Pancreas (tissue), 10 donors: Measurements from ENCODE around the gene NCS1. TPM values are rescaled to one million over a fixed set of nuclear protein-coding genes. Genes with fewer than 3 reads are reported as not detected.

Experiments
- ATAC-seq, 4 donors: fragments of 200-7000 bp; cut with Tn5 transposase; one replicate each; pipeline versions ENCODE4 v1.8.0 to v1.9.1; 2020; ENCODE audit warnings: mild to moderate bottlenecking in 4 of 4, moderate library complexity in 4 of 4
- DNase-seq, 6 donors: peaks; one replicate each; pipeline ENCODE4 v3.0.0-alpha.2; 2020
- FAIRE-seq: peaks from 2 replicates; lab custom pipeline; 2012; peaks lifted over from hg19 to GRCh38; lab: Jason Lieb, UNC
- H3K27ac ChIP-seq, 4 donors: fragments of 200-600 bp; sonication (generic); 1 replicate in 3 of 4; 2 replicates in 1 of 4; pipeline versions ENCODE4 v1.5.0 to v1.8.0; 2020
- H3K27me3 ChIP-seq, 4 donors: fragments of 200-600 bp; one replicate each; pipeline ENCODE4 v1.8.0; 2021
- H3K36me3 ChIP-seq, 3 donors: fragments of 200-600 bp; sonication (generic) in 1 of 3; one replicate each; pipeline versions ENCODE4 v1.5.0 to v1.8.0; 2020 to 2021
- H3K4me1 ChIP-seq, 3 donors: fragments of 200-600 bp; one replicate each; pipeline ENCODE4 v1.8.0; 2021
- H3K4me3 ChIP-seq, 4 donors: fragments of 200-600 bp; sonication (generic) in 2 of 4; one replicate each; pipeline versions ENCODE4 v1.5.0 to v1.8.0; 2020 to 2021
- H3K9me3 ChIP-seq, 4 donors: fragments of 200-600 bp; one replicate each; pipeline ENCODE4 v1.8.0; 2021
- WGBS, 2 donors: extraction: QIAGEN DNeasy Blood & Tissue Kit; methylation state at CpG; one replicate each; pipeline ENCODE4 v1.1.7; 2013; 5-methylcytosine and 5-hydroxymethylcytosine counted together
- intact Hi-C, 3 donors: fragments of 100-400 bp; cut with DNase I; formaldehyde crosslinking; loops; one replicate each; pipeline versions ENCODE4 v1.11.1 to v1.14.2; 2022
- polyA plus RNA-seq, 2 donors: library from polyadenylated mRNA; stranded (reverse); fragments of 200-250 nt; gene quantifications; one replicate each; pipeline ENCODE4 v1.2.3, GENCODE V29; 2013
- total RNA-seq, 6 donors: library from RNA; stranded (reverse); fragmentation: NEBNext Ultra II Directional in 4 of 6; extraction: Animal tissue kit (Norgen Biotek cat#: 25700) in 4 of 6; gene quantifications; one replicate each; pipeline versions ENCODE4 v1.2.1 to v1.2.4, GENCODE V29; 2021 to 2023
- TF ChIP-seq, protein P1 (sequence below), 4 donors: fragments of 200-600 bp; sonication (generic) in 3 of 4; IDR thresholded peaks; one replicate each; pipeline versions ENCODE4 v1.5.0 to v1.8.0; 2021; ENCODE audit warnings: antibody characterized with exemption in 4 of 4
- donor health status: healthy with polysubstance abuse.
- donor health status: DM: no; HTN: no; CAD: no; lungs with moderate emphysema.
- donor health status: DM: no; HTN: no; CAD: no.
- donor health status: control.
- donor health status: control.
- donor health status: Bipolar disorder and iron deficiency.
- donor health status: DM: yes; HTN: yes; CAD: no.
- donor health status: DM: no; HTN: no; CAD: no.
- donor health status: DM: no; HTN: no; CAD: no.
- donor health status: DM: yes; HTN: yes; CAD: no.

The NCS1 gene
- total and polyA plus RNA-seq, 8 donors: 3.0 to 8.6 (median 4.9) TPM

DNA sequence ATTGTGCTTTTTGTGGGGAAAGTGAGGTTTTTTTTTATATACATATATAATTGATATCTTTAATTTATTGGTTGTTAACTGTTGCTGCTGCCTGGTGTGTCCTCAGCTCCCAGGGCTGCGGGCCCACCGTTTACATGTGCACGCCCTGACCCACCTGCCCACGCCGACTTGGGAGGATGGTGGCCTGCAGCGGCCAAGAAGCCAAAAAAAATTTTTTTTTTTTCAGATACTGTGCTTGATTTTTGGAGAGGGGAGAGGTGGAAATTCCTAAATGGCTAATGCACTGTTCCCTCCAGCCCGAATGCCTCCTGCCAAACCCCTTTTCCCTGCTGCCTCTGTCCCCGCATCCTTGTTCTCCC is 61.4 kb downstream of the NCS1 start:
- ATAC-seq: no peak
- 89 to 91% methylated on average over 8 of the region's 8 CpGs for WGBS, 2 donors

DNA sequence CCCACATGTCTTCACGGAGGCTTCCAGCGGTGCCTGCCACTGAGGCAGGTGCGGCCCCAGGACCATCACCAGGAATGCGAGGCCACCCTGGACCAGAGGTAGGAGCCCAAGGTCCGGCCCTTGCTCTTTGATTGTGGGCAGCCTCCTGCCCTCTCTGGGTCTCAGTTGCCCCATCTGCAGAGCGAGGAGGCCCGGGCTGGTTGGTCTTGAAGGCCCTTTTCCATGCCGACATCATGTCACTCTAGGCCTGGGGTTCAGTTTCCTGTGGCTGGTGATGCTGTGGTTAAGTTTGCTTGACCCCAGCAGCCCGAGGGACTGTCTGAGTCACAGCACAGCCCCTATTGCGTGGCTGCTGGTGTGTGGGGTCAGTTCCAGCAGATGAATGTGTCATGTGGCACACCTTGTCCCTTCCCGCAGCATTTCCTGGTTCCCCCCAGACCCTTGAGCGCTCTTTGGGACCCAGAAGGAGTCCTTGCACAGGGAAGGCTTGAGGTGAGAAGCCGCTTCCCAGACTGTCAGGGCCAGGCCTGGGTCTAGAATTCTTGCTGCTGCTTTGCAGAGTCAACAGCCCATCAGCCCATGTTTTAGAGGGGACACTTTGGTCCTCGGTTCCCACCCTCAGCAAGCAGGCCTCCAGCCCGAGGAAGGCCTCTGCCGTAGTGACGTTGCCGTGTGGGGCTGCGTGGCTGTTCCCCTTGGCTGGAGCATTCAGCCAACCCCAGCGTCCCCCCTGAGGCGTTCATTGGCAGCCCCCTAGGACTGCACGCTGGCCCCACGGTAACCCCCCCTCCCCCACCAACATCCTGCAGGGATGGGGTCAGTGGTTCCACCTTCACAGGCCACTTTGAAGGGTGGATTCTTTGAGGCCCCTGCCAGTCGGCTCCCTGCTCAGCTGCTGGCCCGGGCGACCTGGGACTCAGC is 62.4 kb downstream of the NCS1 start:
- DNase-seq (no peak), FAIRE-seq (no peak), ATAC-seq (no peak)
- TF ChIP-seq, protein P1, sequence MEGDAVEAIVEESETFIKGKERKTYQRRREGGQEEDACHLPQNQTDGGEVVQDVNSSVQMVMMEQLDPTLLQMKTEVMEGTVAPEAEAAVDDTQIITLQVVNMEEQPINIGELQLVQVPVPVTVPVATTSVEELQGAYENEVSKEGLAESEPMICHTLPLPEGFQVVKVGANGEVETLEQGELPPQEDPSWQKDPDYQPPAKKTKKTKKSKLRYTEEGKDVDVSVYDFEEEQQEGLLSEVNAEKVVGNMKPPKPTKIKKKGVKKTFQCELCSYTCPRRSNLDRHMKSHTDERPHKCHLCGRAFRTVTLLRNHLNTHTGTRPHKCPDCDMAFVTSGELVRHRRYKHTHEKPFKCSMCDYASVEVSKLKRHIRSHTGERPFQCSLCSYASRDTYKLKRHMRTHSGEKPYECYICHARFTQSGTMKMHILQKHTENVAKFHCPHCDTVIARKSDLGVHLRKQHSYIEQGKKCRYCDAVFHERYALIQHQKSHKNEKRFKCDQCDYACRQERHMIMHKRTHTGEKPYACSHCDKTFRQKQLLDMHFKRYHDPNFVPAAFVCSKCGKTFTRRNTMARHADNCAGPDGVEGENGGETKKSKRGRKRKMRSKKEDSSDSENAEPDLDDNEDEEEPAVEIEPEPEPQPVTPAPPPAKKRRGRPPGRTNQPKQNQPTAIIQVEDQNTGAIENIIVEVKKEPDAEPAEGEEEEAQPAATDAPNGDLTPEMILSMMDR (IDR thresholded peaks at IDR 0.05): no peak
- intact Hi-C loops: loop anchor here in 2 of 3 donors (5.0 to 10.0 kb wide), 5 partner anchors 67 to 350 kb away; no protein-coding TSS in a partner anchor
- no peak overlapping the region for H3K27ac ChIP-seq
- no peaks in the 10 kb centered on the region for H3K36me3 ChIP-seq
- H3K27me3 ChIP-seq: no peaks in the 10 kb centered on the region
- H3K4me3 ChIP-seq: no peak overlapping the region
- no peaks in the 10 kb centered on the region for H3K9me3 ChIP-seq
- 84 to 88% methylated on average over 26 of the region's 26 CpGs for WGBS, 2 donors
- H3K4me1 ChIP-seq: no peaks in the 10 kb centered on the region

More for the DNA sequence above, 61.4 kb downstream of the NCS1 start:
- Histone ChIP-seq H3K4me3 (no peak overlapping the region), H3K27ac (no peak overlapping the region), H3K27me3 (no peaks in the 10 kb centered on the region), H3K36me3 (no peaks in the 10 kb centered on the region), H3K9me3 (no peaks in the 10 kb centered on the region), H3K4me1 (no peaks in the 10 kb centered on the region)
- DNase-seq (no peak), FAIRE-seq (no peak)
- intact Hi-C loops: loop anchor here in 1 of 3 donors (10.0 kb wide), 1 partner anchor 349 kb away; no protein-coding TSS in a partner anchor
- TF ChIP-seq, protein P1 (IDR thresholded peaks at IDR 0.05): no peak

DNA sequence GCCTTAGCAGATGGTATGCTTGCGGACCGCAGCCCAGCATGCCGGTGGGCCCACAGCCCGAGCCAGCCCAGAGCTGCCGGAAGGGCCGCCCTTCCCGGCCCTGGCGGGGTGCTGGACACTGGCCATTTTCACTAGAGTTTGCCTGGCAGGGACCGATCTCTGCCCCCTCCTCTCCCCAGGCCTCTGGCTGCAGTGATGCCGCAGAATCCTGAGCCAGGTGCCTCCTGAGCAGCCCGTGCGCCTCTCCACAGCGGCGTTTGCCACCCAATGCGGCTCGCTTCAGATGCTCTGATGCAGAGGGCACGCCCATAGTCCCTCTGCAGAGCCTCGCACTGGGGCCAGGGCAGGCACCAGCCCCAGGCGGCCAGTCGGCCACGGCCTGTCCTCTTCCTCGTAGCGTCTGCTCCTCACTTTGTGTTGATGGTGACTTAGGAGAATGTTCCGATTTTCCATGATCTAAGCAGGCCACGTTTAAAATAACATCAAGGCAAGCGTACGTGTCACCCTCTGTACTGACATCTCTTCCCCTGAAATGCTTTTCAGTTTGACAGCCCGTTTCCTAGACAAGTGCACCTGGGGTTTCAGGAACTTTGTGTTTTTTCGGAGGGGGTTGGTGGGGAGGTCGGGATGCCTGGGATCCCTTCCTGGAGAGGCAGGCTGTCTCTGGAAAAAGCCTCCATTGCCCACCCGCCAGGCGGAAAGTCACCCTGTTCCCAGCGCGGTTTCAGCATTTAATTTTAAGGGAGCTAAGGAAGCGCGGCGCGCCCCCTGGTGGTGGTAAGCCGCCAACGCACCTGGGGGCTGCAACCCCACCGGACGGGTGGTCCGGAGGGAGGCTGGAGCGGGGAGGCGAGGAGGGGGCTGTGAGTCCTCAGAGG is 63.6 kb downstream of the NCS1 start:
- no peak for FAIRE-seq
- 45% methylated on average over 42 to 45 of the region's 45 CpGs for WGBS, 2 donors
- intact Hi-C loops: loop anchor here in 2 of 3 donors (5.0 to 10.0 kb wide), 5 partner anchors 68 to 351 kb away; no protein-coding TSS in a partner anchor

DNA sequence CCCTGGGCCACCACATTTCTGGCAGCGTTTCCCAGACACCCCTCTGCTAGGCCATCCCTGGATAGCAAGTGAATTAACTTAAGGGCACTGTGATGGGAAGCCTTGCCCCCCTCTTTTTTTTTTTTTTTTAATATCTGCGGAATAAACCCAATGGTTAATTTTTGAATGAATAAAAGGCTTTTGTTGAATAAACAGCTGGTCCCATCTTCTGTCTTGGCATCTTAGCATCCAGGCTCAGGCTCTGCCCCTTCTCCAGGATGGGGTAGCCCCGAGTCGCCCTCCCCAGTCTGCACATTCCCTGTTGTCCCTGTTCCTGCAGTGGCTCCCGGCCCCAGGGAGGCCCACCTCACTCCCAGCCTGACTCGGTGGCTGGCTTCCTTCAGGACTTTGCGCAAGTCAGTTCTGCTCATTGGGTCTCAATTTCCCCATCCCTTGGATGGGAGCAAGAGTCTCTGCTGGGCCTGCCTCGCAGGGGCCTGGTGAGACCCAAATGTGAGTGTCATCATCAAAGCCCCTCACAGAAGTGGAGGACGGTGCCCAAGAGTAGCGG is 64.3 kb downstream of the NCS1 start:
- intact Hi-C loops: loop anchor here in 2 of 3 donors (5.0 to 10.0 kb wide), 5 partner anchors 69 to 352 kb away; no protein-coding TSS in a partner anchor
- FAIRE-seq: no peak
- ATAC-seq: no peak
- WGBS, 2 donors: 49 to 53% methylated on average over 10 of the region's 10 CpGs
- Histone ChIP-seq H3K36me3 (no peaks in the 10 kb centered on the region), H3K4me3 (no peak overlapping the region), H3K4me1 (no peaks in the 10 kb centered on the region), H3K9me3 (no peaks in the 10 kb centered on the region), H3K27me3 (no peaks in the 10 kb centered on the region), H3K27ac (no peak overlapping the region)
- peak in 1 of 6 donors; percentile 9 for DNase-seq
- TF ChIP-seq, protein P1 (IDR thresholded peaks at IDR 0.05): no peak

More for the DNA sequence above, 63.6 kb downstream of the NCS1 start:
- H3K4me1 ChIP-seq: no peaks in the 10 kb centered on the region
- H3K4me3 ChIP-seq: no peak overlapping the region
- peak; percentile 36 to 82 (median 74) for ATAC-seq
- H3K9me3 ChIP-seq: no peaks in the 10 kb centered on the region
- no peaks in the 10 kb centered on the region for H3K36me3 ChIP-seq
- TF ChIP-seq, protein P1 (IDR thresholded peaks at IDR 0.05): peak; percentile 98 to 99 (median 98)
- no peak overlapping the region for H3K27ac ChIP-seq
- no peaks in the 10 kb centered on the region for H3K27me3 ChIP-seq
- DNase-seq: peak; percentile 36 to 86 (median 68)
